ENCODE results near the gene PNPLA1.

Gene PNPLA1

DNA sequence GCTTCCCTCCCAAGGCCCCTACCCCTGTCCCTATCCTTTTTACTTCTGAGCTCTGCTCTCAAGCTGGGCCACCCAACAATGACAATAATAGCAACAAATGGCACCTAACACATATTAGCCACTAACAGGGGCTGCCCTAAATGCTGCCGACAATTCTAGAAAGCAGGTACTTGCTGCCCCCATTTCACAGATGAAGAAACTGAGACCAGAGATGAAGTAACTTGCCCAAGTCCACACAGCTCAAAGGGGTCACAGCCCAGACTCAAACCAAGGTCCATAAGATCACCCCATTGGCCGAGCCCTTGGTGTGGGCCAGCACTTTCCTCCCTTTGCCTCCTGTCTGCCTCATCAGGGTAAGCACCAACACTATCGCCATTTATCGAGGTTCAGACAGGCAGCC, 54.9 kb downstream of the PNPLA1 start:
- H3K27ac ChIP-seq: no peak overlapping the region
- TF ChIP-seq, protein P1, sequence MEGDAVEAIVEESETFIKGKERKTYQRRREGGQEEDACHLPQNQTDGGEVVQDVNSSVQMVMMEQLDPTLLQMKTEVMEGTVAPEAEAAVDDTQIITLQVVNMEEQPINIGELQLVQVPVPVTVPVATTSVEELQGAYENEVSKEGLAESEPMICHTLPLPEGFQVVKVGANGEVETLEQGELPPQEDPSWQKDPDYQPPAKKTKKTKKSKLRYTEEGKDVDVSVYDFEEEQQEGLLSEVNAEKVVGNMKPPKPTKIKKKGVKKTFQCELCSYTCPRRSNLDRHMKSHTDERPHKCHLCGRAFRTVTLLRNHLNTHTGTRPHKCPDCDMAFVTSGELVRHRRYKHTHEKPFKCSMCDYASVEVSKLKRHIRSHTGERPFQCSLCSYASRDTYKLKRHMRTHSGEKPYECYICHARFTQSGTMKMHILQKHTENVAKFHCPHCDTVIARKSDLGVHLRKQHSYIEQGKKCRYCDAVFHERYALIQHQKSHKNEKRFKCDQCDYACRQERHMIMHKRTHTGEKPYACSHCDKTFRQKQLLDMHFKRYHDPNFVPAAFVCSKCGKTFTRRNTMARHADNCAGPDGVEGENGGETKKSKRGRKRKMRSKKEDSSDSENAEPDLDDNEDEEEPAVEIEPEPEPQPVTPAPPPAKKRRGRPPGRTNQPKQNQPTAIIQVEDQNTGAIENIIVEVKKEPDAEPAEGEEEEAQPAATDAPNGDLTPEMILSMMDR (conservative IDR thresholded peaks at IDR 0.05): no peak

DNA sequence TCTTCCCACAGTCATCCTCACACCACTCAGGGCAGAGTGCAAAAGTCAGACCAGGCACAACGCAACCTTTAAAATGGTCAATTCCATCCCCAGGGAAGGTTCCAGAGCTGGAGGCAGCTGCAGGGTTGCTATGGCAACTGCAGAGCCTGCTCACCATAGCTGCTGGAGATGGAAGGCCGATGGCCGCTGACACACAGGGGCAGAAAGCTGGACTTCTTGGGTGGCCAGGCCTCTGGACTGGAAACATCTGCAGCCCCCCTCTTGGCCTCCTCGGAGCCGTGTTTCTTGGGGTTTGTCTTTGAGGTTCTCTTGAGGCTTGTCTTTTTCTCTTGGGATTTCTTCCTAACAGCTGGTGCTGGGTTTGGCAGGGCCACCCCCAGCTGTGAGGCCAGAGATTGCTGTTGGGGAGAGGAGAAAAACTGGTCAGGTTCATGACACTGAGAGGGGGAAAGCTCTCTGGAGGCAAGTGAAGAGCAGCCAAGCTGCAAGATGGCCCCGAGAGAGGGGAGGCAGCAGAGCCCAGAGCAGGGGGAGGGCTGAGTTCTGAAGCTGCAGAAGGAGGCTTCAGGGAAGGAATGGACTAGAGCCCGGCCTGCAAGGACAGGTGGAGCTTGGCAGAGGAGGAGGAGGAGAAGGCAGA, 56.6 kb downstream of the PNPLA1 start:
- TF ChIP-seq, protein P1 (conservative IDR thresholded peaks at IDR 0.05): no peak
- no peak overlapping the region for H3K27ac ChIP-seq

DNA sequence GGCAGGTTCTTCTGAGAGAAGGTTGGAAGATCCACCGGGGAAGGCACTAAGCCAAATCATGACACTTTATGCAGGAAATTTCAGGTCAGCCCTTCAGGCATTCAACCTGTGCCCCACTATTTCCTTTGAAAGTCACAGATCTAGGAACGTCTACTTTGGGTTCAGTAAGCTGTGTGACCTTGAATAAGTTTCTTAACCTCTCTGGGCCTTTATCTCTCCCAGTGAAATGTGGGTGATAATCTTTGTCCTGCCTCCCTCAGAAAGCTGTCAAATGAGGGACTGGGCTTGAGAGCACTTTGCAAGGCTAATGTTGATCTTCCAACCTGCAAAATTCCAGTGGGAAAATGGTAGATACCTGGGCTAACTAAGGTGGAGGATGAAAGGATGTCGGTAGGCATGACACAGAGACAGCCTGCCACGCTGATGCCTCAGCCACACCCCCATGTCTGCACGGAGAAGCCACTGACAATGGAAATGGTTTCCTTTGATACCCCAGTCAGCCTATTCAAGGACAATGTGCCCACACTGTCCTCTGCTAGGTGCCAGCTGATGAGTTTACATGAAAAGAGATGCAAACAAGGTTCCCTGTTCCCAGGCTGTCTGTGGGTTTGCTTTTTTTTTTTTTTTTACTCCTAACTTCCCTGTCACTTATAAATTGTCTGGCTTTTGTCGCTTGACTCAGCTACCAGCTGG, 57.5 kb downstream of the PNPLA1 start:
- no peak overlapping the region for H3K27ac ChIP-seq
- TF ChIP-seq, protein P1 (conservative IDR thresholded peaks at IDR 0.05): no peak

DNA sequence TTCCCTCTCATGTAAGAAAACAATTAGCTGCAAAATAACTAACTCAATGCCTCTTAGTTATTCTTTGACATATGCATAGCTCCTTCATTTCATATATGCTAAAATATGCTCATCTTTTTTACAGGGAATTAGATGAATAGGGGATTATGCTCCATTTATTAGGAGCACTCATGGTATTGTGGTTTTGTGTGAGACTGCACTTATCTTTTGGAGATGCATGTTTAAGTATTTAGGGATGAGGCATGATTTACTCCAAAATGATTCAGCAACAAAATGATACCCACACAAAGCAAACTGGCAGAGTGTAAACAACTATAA, 58.0 kb downstream of the PNPLA1 start:
- H3K27ac ChIP-seq: no peak overlapping the region
- TF ChIP-seq, protein P1 (conservative IDR thresholded peaks at IDR 0.05): no peak

DNA sequence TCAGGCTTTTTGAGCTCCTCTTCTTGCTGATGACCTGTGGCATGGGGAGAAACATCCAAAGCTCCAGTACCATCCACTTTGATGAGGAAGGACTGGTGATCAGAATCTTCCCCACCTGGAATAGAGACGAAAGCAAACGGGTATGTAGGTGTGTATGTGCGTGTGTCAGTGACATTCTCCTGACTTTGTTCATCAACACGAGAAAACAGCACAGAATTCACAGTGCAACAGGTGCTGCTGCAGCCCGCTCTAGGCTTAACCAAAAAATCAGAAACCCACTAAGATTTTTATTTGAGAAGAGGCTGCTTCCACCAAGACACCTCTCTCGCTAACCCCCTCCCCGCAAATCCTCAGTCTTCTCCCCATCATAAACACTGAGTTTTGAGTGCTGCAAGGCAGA, 58.7 kb downstream of the PNPLA1 start:
- H3K27ac ChIP-seq: no peak overlapping the region
- TF ChIP-seq, protein P1 (conservative IDR thresholded peaks at IDR 0.05): no peak

DNA sequence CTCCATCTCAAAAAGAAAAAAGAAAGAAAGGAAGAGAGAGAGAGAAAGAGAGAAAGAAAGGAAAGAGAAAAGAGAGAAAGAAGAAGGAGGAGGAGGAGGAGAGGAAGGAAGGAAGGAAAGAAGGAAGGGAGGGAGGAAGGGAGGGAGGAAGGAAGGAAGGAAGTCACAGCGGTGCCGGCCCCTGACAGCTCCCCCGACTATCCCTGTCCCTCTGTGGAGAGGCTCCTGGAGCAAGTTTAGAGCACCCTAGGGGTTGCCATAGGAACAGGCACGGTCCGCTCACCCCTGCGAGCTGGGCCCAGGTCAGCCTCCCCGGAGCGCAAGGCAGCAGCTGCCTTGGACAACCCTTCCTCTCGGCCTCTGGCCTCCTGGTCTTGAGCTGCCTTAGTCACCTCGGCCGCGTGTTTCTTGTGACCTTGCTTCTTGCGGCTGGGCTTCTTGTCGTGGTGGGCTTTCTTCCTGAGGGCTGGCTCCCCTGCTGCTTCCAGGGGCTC, 60.0 kb downstream of the PNPLA1 start:
- H3K27ac ChIP-seq: no peak overlapping the region
- TF ChIP-seq, protein P1 (conservative IDR thresholded peaks at IDR 0.05): no peak

DNA sequence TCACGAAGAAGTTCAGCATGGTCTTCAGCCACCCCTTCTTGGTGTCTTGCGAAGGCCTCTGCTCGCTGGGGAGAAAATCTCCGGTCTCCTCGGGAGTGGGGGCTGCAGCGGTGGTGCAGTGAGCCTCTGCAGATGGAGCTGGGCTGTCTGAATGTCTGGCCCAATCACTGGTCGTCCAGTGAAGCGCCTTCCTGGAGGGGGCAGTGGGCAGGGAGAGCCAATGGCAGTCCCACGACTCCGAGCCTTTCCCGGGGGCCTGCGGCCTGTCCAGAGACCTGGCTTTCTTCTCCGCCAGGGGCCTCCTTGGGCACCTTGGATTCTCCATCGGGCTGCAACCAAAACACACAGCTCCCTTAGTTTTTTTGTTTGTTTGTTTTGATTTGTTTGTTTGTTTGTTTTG, 60.5 kb downstream of the PNPLA1 start:
- TF ChIP-seq, protein P1 (conservative IDR thresholded peaks at IDR 0.05): no peak
- no peak overlapping the region for H3K27ac ChIP-seq
